Endothelial cell of umbilical vein (primary cell): Measurements from ENCODE around the gene DOCK4. TPM values are rescaled to one million over a fixed set of nuclear protein-coding genes. Genes with fewer than 3 reads are reported as not detected.

Experiments used
- BruUV-seq: library from RNA; stranded (reverse); fragments of 400-500 nt; replicated peaks from 2 replicates; lab custom pipeline; 2021; lab: Mats Ljungman, UMichigan
- CTCF ChIA-PET: fragments of 300-600, 350-600 bp; sonication (Branson Sonifier 250); formaldehyde crosslinking; loops from one replicate; lab custom pipeline; 2021; ENCODE audit warnings: antibody characterized with exemption, inconsistent platforms; lab: Charles Lee
- POLR2A ChIA-PET: fragments of 300-600, 350-600 bp; sonication (Branson Sonifier 250); formaldehyde crosslinking; loops from one replicate; lab custom pipeline; 2021; ENCODE audit warnings: antibody characterized with exemption, inconsistent platforms; lab: Charles Lee
- DNase-seq: peaks from one replicate; pipeline ENCODE4 v3.0.0-alpha.2; 2011; ENCODE audit warnings: low read depth, low spot score
- FAIRE-seq: peaks from 2 replicates; lab custom pipeline; 2011; peaks lifted over from hg19 to GRCh38; lab: Jason Lieb, UNC
- H2AFZ ChIP-seq: 2 replicates; pipeline ENCODE4 v1.6.0; 2012; ENCODE audit warnings: low read depth, low read length, control low read depth, inconsistent platforms
- H3K27ac ChIP-seq: 2 replicates; pipeline ENCODE4 v1.5.1; 2011; ENCODE audit warnings: low read depth, mild to moderate bottlenecking, control low read depth, low read length, moderate library complexity; ENCODE audit not compliant: insufficient read depth
- H3K27me3 ChIP-seq, 2 experiments: 2 replicates each; pipeline versions ENCODE4 v1.6.0 to v1.6.1; 2011; ENCODE audit warnings: low read length in 2 of 2, mixed read lengths in 1 of 2; ENCODE audit not compliant: control insufficient read depth in 2 of 2, insufficient read depth in 2 of 2
- H3K36me3 ChIP-seq, 2 experiments: 2 replicates in 1 of 2; 3 replicates in 1 of 2; pipeline ENCODE4 v1.5.1; 2011; ENCODE audit warnings: low read length in 2 of 2, mild to moderate bottlenecking in 1 of 2, moderate library complexity in 1 of 2; ENCODE audit not compliant: control insufficient read depth in 2 of 2, insufficient read depth in 2 of 2; ENCODE audit errors: extremely low read depth in 1 of 2
- H3K4me1 ChIP-seq: 3 replicates; pipeline ENCODE4 v1.5.1; 2011; ENCODE audit warnings: mild to moderate bottlenecking, low read length; ENCODE audit not compliant: control insufficient read depth, insufficient read depth; ENCODE audit errors: extremely low read depth
- H3K4me2 ChIP-seq: 2 replicates; pipeline ENCODE4 v1.6.1; 2011; ENCODE audit warnings: low read length, control low read depth, mixed read lengths; ENCODE audit not compliant: insufficient read depth
- H3K4me3 ChIP-seq, 3 experiments: fragments of 200-600 bp in 1 of 3; sonication (generic), shearing (Covaris generic) in 1 of 3; replicated peaks in 1 of 3; 2 replicates each; pipeline ENCODE4 v1.5.1; 2011 to 2016; ENCODE audit warnings: control low read depth in 3 of 3, low read length in 3 of 3, mild to moderate bottlenecking in 2 of 3, inconsistent platforms in 1 of 3, low read depth in 1 of 3, moderate library complexity in 1 of 3; ENCODE audit not compliant: insufficient read depth in 1 of 3
- H3K79me2 ChIP-seq: 2 replicates; pipeline ENCODE4 v1.6.0; 2012; ENCODE audit warnings: low read length, inconsistent platforms; ENCODE audit not compliant: control insufficient read depth, insufficient read depth
- H3K9ac ChIP-seq: replicated peaks from 2 replicates; pipeline ENCODE3; 2011; ENCODE audit warnings: low read length, control low read depth; ENCODE audit not compliant: insufficient read depth; ENCODE audit errors: extremely low read depth
- H3K9me1 ChIP-seq: replicated peaks from 3 replicates; pipeline ENCODE4 v1.6.0; 2011; ENCODE audit warnings: mild to moderate bottlenecking, low read length; ENCODE audit not compliant: control insufficient read depth, insufficient read depth; ENCODE audit errors: extremely low read depth
- H3K9me3 ChIP-seq: replicated peaks from 2 replicates; pipeline ENCODE4 v1.5.1; 2012; ENCODE audit warnings: low read length, inconsistent platforms; ENCODE audit not compliant: control insufficient read depth, insufficient read depth
- H4K20me1 ChIP-seq: replicated peaks from 2 replicates; pipeline ENCODE3; 2011; ENCODE audit warnings: mild to moderate bottlenecking, low read length; ENCODE audit not compliant: control insufficient read depth, insufficient read depth; ENCODE audit errors: extremely low read depth
- EZH2 ChIP-seq: IDR thresholded peaks from 2 replicates; pipeline ENCODE4 v1.6.1; 2012; ENCODE audit warnings: borderline replicate concordance, low read depth, mild to moderate bottlenecking, moderate library complexity, low read length, inconsistent platforms; ENCODE audit not compliant: severe bottlenecking
- FOS ChIP-seq: IDR thresholded peaks from 2 replicates; pipeline ENCODE4 v1.6.1; 2011; ENCODE audit warnings: mild to moderate bottlenecking, low read length, moderate library complexity, borderline replicate concordance; ENCODE audit not compliant: insufficient read depth
- GATA2 ChIP-seq: IDR thresholded peaks from 2 replicates; pipeline ENCODE4 v1.7.0; 2011; ENCODE audit warnings: low read depth, mild to moderate bottlenecking, moderate library complexity, mixed read lengths, low read length; ENCODE audit not compliant: insufficient read length, insufficient read depth
- JUN ChIP-seq: IDR thresholded peaks from 2 replicates; pipeline ENCODE4 v1.6.1; 2011; ENCODE audit warnings: borderline replicate concordance, low read depth; ENCODE audit not compliant: insufficient read length, insufficient read depth
- MAX ChIP-seq: IDR thresholded peaks from 2 replicates; pipeline ENCODE4 v1.6.1; 2011; ENCODE audit not compliant: insufficient read depth, insufficient read length
- MYC ChIP-seq: IDR thresholded peaks from one replicate; pipeline ENCODE4 v1.6.1; 2011; ENCODE audit warnings: mild to moderate bottlenecking, low read depth, low read length
- POLR2A ChIP-seq: IDR thresholded peaks from 2 replicates; pipeline ENCODE4 v1.6.1; 2012; ENCODE audit warnings: low read depth, mild to moderate bottlenecking, control low read depth, low read length
- POLR2AphosphoS5 ChIP-seq: IDR thresholded peaks from 2 replicates; pipeline ENCODE4 v1.6.1; 2012; ENCODE audit warnings: low read depth, mild to moderate bottlenecking, control low read depth, low read length, moderate library complexity; ENCODE audit not compliant: insufficient read depth
- dilution Hi-C: fragments of 300-500 bp; cut with MboI; formaldehyde crosslinking; loops from one replicate; pipeline ENCODE4 v1.15.0; 2019; ENCODE audit warnings: low sequenced_read_pairs; ENCODE audit not compliant: extremely low pct_ligation_motif_present
- intact Hi-C: fragments of 100-400 bp; cut with micrococcal nuclease; formaldehyde crosslinking; loops from one replicate; pipeline ENCODE4 v1.10.0; 2022
- polyA plus RNA-seq, 4 experiments: library from polyadenylated mRNA; depleted of rRNA in 3 of 4; stranded (reverse) in 3 of 4; unstranded in 1 of 4; fragments of >200 nt; gene quantifications; 2 replicates each; pipeline versions ENCODE4 v1.2.1 to v1.2.3, GENCODE V29; 2011 to 2012; ENCODE audit warnings: missing spikeins in 1 of 4
- total RNA-seq: library from RNA; stranded (reverse); gene quantifications from 2 replicates; pipeline ENCODE4 v1.2.3, GENCODE V29; 2021
- TF ChIP-seq, protein P1 (sequence below), 2 donors: IDR thresholded peaks; 1 replicate in 1 of 2; 2 replicates in 1 of 2; pipeline ENCODE4 v1.5.1; 2011; ENCODE audit warnings: low read length in 2 of 2, mild to moderate bottlenecking in 2 of 2, moderate library complexity in 2 of 2, control low read depth in 1 of 2, inconsistent platforms in 1 of 2, low read depth in 1 of 2; ENCODE audit not compliant: insufficient read depth in 1 of 2; ENCODE audit errors: extremely low read depth in 1 of 2

Gene DOCK4
- total and polyA plus RNA-seq, 2 donors (not counting 3 experiments of a cell fraction or from before 2014, with no cell fraction given): 47.4 to 164 TPM

GRCh38 chr7:111806232-111806631 lies 400.0 kb downstream of the DOCK4 start:
- Histone ChIP-seq H3K27ac (no peak overlapping the region), H3K9ac (no peak overlapping the region), H3K9me3 (no peaks in the 10 kb centered on the region), H2AFZ (no peak overlapping the region), H3K36me3 (peaks cover 4 to 9% of the 10 kb centered on the region in 2 experiments), H3K4me2 (no peak overlapping the region), H3K79me2 (no peaks in the 10 kb centered on the region), H3K9me1 (no peaks in the 10 kb centered on the region), H4K20me1 (no peaks in the 10 kb centered on the region), H3K4me3 (no peak overlapping the region), H3K4me1 (no peaks in the 10 kb centered on the region), H3K27me3 (no peaks in the 10 kb centered on the region)
- POLR2A ChIA-PET: no interaction called here
- dilution Hi-C loops: no loop called here
- no TSS peak for BruUV-seq
- DNase-seq (no peak), FAIRE-seq (no peak)
- intact Hi-C loops: no loop called here
- CTCF ChIA-PET: interaction anchor here (2.2 kb wide), 1 partner anchor 49 kb away, joined by 8 read pairs; no protein-coding TSS in a partner anchor
- no peak for TF ChIP-seq GATA2

GRCh38 chr7:111803015-111803758 lies 403.0 kb downstream of the DOCK4 start:
- H3K27ac ChIP-seq: no peak overlapping the region
- BruUV-seq: no TSS peak
- H3K4me1 ChIP-seq: no peaks in the 10 kb centered on the region
- POLR2A ChIA-PET: no interaction called here
- dilution Hi-C loops: no loop called here
- DNase-seq: no peak
- CTCF ChIA-PET: interaction anchor here (0.9 to 2.6 kb wide), 6 partner anchors 9 to 52 kb away, joined by 3 to 11 read pairs (median 3); no protein-coding TSS in a partner anchor
- no peaks in the 10 kb centered on the region for H3K27me3 ChIP-seq
- H3K36me3 ChIP-seq: peaks cover under 1 to 3% of the 10 kb centered on the region in 2 experiments
- H3K79me2 ChIP-seq: no peaks in the 10 kb centered on the region
- no peak for FAIRE-seq
- no peaks in the 10 kb centered on the region for H4K20me1 ChIP-seq
- H3K4me2 ChIP-seq: no peak overlapping the region
- no peaks in the 10 kb centered on the region for H3K9me3 ChIP-seq
- TF ChIP-seq FOS (no peak), MAX (no peak), JUN (no peak), MYC (no peak), EZH2 (no peak), POLR2A (no peak), POLR2AphosphoS5 (no peak), GATA2 (no peak)
- TF ChIP-seq, protein P1, sequence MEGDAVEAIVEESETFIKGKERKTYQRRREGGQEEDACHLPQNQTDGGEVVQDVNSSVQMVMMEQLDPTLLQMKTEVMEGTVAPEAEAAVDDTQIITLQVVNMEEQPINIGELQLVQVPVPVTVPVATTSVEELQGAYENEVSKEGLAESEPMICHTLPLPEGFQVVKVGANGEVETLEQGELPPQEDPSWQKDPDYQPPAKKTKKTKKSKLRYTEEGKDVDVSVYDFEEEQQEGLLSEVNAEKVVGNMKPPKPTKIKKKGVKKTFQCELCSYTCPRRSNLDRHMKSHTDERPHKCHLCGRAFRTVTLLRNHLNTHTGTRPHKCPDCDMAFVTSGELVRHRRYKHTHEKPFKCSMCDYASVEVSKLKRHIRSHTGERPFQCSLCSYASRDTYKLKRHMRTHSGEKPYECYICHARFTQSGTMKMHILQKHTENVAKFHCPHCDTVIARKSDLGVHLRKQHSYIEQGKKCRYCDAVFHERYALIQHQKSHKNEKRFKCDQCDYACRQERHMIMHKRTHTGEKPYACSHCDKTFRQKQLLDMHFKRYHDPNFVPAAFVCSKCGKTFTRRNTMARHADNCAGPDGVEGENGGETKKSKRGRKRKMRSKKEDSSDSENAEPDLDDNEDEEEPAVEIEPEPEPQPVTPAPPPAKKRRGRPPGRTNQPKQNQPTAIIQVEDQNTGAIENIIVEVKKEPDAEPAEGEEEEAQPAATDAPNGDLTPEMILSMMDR (IDR thresholded peaks at IDR 0.05; ENCODE audit: extremely low read depth in 1 of 2, insufficient read depth in 1 of 2, low read depth in 1 of 2, low read length in 2 of 2): no peak
- H3K9ac ChIP-seq: no peak overlapping the region
- no peak overlapping the region for H3K4me3 ChIP-seq
- H3K9me1 ChIP-seq: no peaks in the 10 kb centered on the region
- no peak overlapping the region for H2AFZ ChIP-seq
- intact Hi-C loops: no loop called here
